Measurements from ENCODE around the gene HTR3C. TPM values are rescaled to one million over a fixed set of nuclear protein-coding genes. Genes with fewer than 3 reads are reported as not detected.

The HTR3C gene
- total RNA-seq, 2 experiments from 2014 or later: not detected

- H3K4me3 Mint-ChIP-seq: no peak overlapping the region
- H3K27ac Mint-ChIP-seq: no peak overlapping the region
- no peaks in the 10 kb centered on the region for H3K36me3 Mint-ChIP-seq (ENCODE audit: low read depth)
- DNase-seq: no peak
- H3K27me3 Mint-ChIP-seq (ENCODE audit: low read depth): peaks cover 11% of the 10 kb centered on the region
- ATAC-seq: no peak
- H3K4me1 Mint-ChIP-seq (ENCODE audit: low read depth): no peaks in the 10 kb centered on the region
- POLR2A ChIA-PET: interaction anchor here (0.7 kb wide), 1 partner anchor 41 kb away, joined by 3 read pairs; no protein-coding TSS in a partner anchor
- CTCF ChIA-PET: no interaction called here
- H3K9me3 Mint-ChIP-seq (ENCODE audit: insufficient read depth): no peaks in the 10 kb centered on the region
Measured at GRCh38 chr3:184075901-184076300, 23.1 kb downstream of the HTR3C start.

GRCh38 chr3:184077881-184078280, 25.0 kb downstream of the HTR3C start:
- Mint-ChIP-seq H3K27me3 (ENCODE audit: low read depth) (peaks cover 6% of the 10 kb centered on the region), H3K36me3 (ENCODE audit: low read depth) (no peaks in the 10 kb centered on the region), H3K27ac (no peak overlapping the region), H3K4me1 (ENCODE audit: low read depth) (no peaks in the 10 kb centered on the region), H3K9me3 (ENCODE audit: insufficient read depth) (no peaks in the 10 kb centered on the region), H3K4me3 (no peak overlapping the region)
- DNase-seq (no peak), ATAC-seq (no peak)
- ChIA-PET CTCF (no interaction called here), POLR2A (no interaction called here)

- CTCF ChIA-PET: no interaction called here
- Mint-ChIP-seq H3K4me3 (no peak overlapping the region), H3K27ac (no peak overlapping the region), H3K36me3 (ENCODE audit: low read depth) (no peaks in the 10 kb centered on the region), H3K4me1 (ENCODE audit: low read depth) (no peaks in the 10 kb centered on the region), H3K27me3 (ENCODE audit: low read depth) (peaks cover 6% of the 10 kb centered on the region), H3K9me3 (ENCODE audit: insufficient read depth) (peaks cover 2% of the 10 kb centered on the region)
- DNase-seq (no peak), ATAC-seq (no peak)
- POLR2A ChIA-PET: interaction anchor here (0.7 kb wide), 1 partner anchor 344 kb away, joined by 3 read pairs; no protein-coding TSS in a partner anchor
Measured at GRCh38 chr3:184078851-184079250, 26.0 kb downstream of the HTR3C start.

GRCh38 chr3:184081116-184081830, 28.4 kb downstream of the HTR3C start:
- ChIA-PET POLR2A (no interaction called here), CTCF (no interaction called here)
- H3K9me3 Mint-ChIP-seq (ENCODE audit: insufficient read depth): peaks cover 13% of the 10 kb centered on the region
- H3K36me3 Mint-ChIP-seq (ENCODE audit: low read depth): peaks cover 4% of the 10 kb centered on the region
- DNase-seq (no peak), ATAC-seq (no peak)
- H3K4me1 Mint-ChIP-seq (ENCODE audit: low read depth): peaks cover 10% of the 10 kb centered on the region
- peaks cover 3% of the 10 kb centered on the region for H3K27me3 Mint-ChIP-seq (ENCODE audit: low read depth)
- no peak overlapping the region for H3K27ac Mint-ChIP-seq
- H3K4me3 Mint-ChIP-seq: no peak overlapping the region

- CTCF ChIA-PET: no interaction called here
- Mint-ChIP-seq H3K9me3 (ENCODE audit: insufficient read depth) (peaks cover 16% of the 10 kb centered on the region), H3K36me3 (ENCODE audit: low read depth) (peaks cover 6% of the 10 kb centered on the region), H3K4me1 (ENCODE audit: low read depth) (peaks cover 10% of the 10 kb centered on the region), H3K27me3 (ENCODE audit: low read depth) (peaks cover under 1% of the 10 kb centered on the region), H3K27ac (no peak overlapping the region), H3K4me3 (no peak overlapping the region)
- POLR2A ChIA-PET: no interaction called here
- no peak for DNase-seq
- no peak for ATAC-seq
Measured at GRCh38 chr3:184082034-184082433, 29.2 kb downstream of the HTR3C start.

GRCh38 chr3:184082465-184082864, 29.6 kb downstream of the HTR3C start:
- DNase-seq: no peak
- CTCF ChIA-PET: no interaction called here
- POLR2A ChIA-PET: no interaction called here
- H3K27me3 Mint-ChIP-seq (ENCODE audit: low read depth): no peaks in the 10 kb centered on the region
- H3K4me1 Mint-ChIP-seq (ENCODE audit: low read depth): peaks cover 10% of the 10 kb centered on the region
- H3K27ac Mint-ChIP-seq: no peak overlapping the region
- peaks cover 6% of the 10 kb centered on the region for H3K36me3 Mint-ChIP-seq (ENCODE audit: low read depth)
- peaks cover 16% of the 10 kb centered on the region for H3K9me3 Mint-ChIP-seq (ENCODE audit: insufficient read depth)
- ATAC-seq: no peak
- H3K4me3 Mint-ChIP-seq: no peak overlapping the region

- CTCF ChIA-PET: no interaction called here
- Mint-ChIP-seq H3K27me3 (ENCODE audit: low read depth) (no peaks in the 10 kb centered on the region), H3K27ac (peak overlapping the region; percentile 45), H3K36me3 (ENCODE audit: low read depth) (peaks cover 6% of the 10 kb centered on the region), H3K9me3 (ENCODE audit: insufficient read depth) (peaks cover 16% of the 10 kb centered on the region), H3K4me1 (ENCODE audit: low read depth) (peaks cover 10% of the 10 kb centered on the region), H3K4me3 (no peak overlapping the region)
- peak; percentile 65 for ATAC-seq
- POLR2A ChIA-PET: no interaction called here
- DNase-seq: no peak
Measured at GRCh38 chr3:184085389-184085852, 32.6 kb downstream of the HTR3C start.

- ATAC-seq (no peak), DNase-seq (no peak)
- H3K36me3 Mint-ChIP-seq (ENCODE audit: low read depth): peaks cover 2% of the 10 kb centered on the region
- no peak overlapping the region for H3K4me3 Mint-ChIP-seq
- H3K4me1 Mint-ChIP-seq (ENCODE audit: low read depth): no peaks in the 10 kb centered on the region
- no peaks in the 10 kb centered on the region for H3K27me3 Mint-ChIP-seq (ENCODE audit: low read depth)
- CTCF ChIA-PET: no interaction called here
- POLR2A ChIA-PET: no interaction called here
- peaks cover 15% of the 10 kb centered on the region for H3K9me3 Mint-ChIP-seq (ENCODE audit: insufficient read depth)
- H3K27ac Mint-ChIP-seq: no peak overlapping the region
Measured at GRCh38 chr3:184092199-184092598, 39.4 kb downstream of the HTR3C start.

- H3K36me3 Mint-ChIP-seq (ENCODE audit: low read depth): peaks cover 2% of the 10 kb centered on the region
- DNase-seq: no peak
- peaks cover 5% of the 10 kb centered on the region for H3K27me3 Mint-ChIP-seq (ENCODE audit: low read depth)
- no peak within 1 kb of the TSS for H3K4me3 Mint-ChIP-seq
- ATAC-seq: no peak
- ChIA-PET POLR2A (no interaction called here), CTCF (interaction anchor here (1.2 kb wide), 1 partner anchor 201 kb away, joined by 3 read pairs; no protein-coding TSS in a partner anchor)
- no peak within 1 kb of the TSS for H3K27ac Mint-ChIP-seq
- peaks cover 9% of the 10 kb centered on the region for H3K9me3 Mint-ChIP-seq (ENCODE audit: insufficient read depth)
- H3K4me1 Mint-ChIP-seq (ENCODE audit: low read depth): no peaks in the 10 kb centered on the region
Measured at GRCh38 chr3:184096811-184097383, 44.0 kb downstream of the HTR3C start, which contains the start of gene HTR3E. TSS of gene HTR3E (plus strand) at chr3:184097064. CDS start at chr3:184097530, 466 bp downstream.

- no peaks in the 10 kb centered on the region for H3K4me1 Mint-ChIP-seq (ENCODE audit: low read depth)
- peaks cover 5% of the 10 kb centered on the region for H3K27me3 Mint-ChIP-seq (ENCODE audit: low read depth)
- peaks cover 4% of the 10 kb centered on the region for H3K9me3 Mint-ChIP-seq (ENCODE audit: insufficient read depth)
- peaks cover 2% of the 10 kb centered on the region for H3K36me3 Mint-ChIP-seq (ENCODE audit: low read depth)
- CTCF ChIA-PET: interaction anchor here (1.2 kb wide), 1 partner anchor 202 kb away, joined by 3 read pairs; no protein-coding TSS in a partner anchor
- DNase-seq: no peak
- no peak overlapping the region for H3K27ac Mint-ChIP-seq
- no peak overlapping the region for H3K4me3 Mint-ChIP-seq
- no peak for ATAC-seq
- POLR2A ChIA-PET: no interaction called here
Measured at GRCh38 chr3:184097556-184097955, 44.7 kb downstream of the HTR3C start.

- DNase-seq: no peak
Measured at GRCh38 chr3:184099806-184100686, 47.2 kb downstream of the HTR3C start.

More at GRCh38 chr3:184099806-184100686, 47.2 kb downstream of the HTR3C start:
- Mint-ChIP-seq H3K4me3 (no peak overlapping the region), H3K27me3 (ENCODE audit: low read depth) (peaks cover 5% of the 10 kb centered on the region), H3K36me3 (ENCODE audit: low read depth) (no peaks in the 10 kb centered on the region), H3K27ac (no peak overlapping the region), H3K9me3 (ENCODE audit: insufficient read depth) (no peaks in the 10 kb centered on the region), H3K4me1 (ENCODE audit: low read depth) (no peaks in the 10 kb centered on the region)
- no peak for ATAC-seq
- ChIA-PET POLR2A (no interaction called here), CTCF (no interaction called here)
